ENCODE measurements around the gene CEP350.

CEP350 gene

DNA sequence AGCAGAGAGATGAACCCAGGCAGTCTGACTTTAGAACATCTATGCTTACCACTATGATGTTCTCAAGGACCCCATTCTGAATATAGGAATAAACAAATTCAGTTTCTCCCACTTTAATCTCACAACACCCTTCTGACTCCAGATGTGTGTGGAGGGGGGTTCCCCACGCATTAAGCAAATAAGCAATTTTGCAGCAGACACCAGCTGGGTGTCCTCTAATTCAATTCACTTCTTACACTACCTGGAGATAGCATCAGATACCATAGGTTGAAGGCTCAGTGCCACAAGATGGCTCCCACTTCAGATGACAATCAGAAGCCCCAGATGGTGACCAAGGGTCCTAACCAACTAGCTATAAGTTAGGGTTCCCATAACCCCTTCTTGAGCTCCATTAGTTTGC lies 30.3 kb upstream of the CEP350 start:
- TF ChIP-seq, protein P1, sequence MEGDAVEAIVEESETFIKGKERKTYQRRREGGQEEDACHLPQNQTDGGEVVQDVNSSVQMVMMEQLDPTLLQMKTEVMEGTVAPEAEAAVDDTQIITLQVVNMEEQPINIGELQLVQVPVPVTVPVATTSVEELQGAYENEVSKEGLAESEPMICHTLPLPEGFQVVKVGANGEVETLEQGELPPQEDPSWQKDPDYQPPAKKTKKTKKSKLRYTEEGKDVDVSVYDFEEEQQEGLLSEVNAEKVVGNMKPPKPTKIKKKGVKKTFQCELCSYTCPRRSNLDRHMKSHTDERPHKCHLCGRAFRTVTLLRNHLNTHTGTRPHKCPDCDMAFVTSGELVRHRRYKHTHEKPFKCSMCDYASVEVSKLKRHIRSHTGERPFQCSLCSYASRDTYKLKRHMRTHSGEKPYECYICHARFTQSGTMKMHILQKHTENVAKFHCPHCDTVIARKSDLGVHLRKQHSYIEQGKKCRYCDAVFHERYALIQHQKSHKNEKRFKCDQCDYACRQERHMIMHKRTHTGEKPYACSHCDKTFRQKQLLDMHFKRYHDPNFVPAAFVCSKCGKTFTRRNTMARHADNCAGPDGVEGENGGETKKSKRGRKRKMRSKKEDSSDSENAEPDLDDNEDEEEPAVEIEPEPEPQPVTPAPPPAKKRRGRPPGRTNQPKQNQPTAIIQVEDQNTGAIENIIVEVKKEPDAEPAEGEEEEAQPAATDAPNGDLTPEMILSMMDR (IDR thresholded peaks at IDR 0.05): no peak

DNA sequence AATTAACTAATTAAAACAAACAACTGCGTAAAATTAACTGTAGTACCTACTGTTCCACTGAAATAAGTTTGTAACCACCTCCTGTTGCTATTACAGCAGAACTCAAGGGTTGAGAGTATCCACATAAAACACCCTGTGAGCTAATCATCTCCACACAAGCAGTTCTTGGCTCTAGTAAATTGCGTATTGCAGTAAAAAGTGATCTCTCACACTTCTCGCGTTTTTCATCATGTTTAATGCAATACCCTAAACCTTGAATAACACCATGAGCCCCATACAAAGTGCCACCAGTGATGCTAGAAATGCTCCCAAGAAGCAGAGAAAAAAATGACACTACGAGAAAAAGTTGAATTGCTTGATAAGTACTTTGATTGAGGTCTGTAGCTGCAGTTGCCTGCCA lies 29.3 kb upstream of the CEP350 start:
- TF ChIP-seq, protein P1 (IDR thresholded peaks at IDR 0.05): no peak

DNA sequence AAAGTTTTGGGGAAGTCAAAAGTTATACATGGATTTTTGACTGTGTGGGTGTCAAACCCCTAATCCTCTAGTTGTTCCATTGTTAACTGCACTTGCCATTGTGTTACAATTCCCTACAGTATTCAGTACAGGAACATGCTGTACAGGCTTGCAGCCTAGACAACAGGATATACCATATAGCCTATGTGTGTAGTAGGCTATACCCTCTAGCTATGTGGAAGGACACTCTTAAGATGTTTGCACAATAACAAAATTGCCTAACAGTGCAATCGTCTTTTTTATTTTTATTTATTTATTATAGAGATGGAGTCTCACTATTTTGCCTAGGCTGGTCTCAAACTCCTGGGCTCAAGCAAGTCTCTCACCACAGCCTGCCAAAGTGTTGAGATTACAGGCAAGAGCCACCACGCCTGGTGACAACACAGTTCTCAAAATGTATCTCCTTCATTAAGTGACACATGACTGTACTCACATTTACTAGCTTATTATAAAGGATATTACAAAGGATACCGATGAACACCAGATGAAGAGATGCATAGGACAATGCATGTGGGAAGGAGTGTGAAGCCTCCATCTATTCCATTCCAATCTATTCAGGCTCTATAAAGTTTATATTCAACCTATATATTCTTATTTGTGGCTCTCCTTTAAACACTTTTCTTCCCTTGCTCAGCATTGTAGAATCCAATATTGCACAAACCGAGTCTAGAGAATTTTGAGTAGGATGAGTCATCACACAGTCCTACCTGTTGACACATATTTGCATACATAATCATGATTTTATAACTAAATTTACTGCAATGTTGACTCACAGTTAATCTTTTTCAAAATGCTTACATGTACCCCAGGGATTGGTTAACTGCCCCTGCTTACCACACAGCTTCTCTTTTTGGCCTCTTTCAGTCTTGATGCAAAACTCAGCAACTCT lies 28.4 kb upstream of the CEP350 start:
- TF ChIP-seq, protein P1 (IDR thresholded peaks at IDR 0.05): no peak

DNA sequence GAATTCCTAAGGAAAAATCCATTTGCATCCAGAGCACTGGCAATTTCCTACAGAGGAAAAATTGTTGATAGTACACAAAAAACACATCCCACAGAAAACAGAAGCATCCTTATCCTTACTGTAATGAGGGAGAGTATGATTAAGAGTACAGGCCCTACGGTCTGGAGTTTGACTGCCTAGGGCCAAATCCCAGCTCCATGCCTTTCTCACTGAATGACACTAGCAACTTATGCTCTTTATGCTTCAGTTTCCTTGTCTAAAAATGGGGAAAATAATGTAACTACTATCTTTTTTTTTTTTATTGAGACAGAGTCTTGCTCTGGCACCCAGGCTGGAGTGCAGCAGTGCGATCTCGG lies 27.8 kb upstream of the CEP350 start:
- TF ChIP-seq, protein P1 (IDR thresholded peaks at IDR 0.05): no peak

DNA sequence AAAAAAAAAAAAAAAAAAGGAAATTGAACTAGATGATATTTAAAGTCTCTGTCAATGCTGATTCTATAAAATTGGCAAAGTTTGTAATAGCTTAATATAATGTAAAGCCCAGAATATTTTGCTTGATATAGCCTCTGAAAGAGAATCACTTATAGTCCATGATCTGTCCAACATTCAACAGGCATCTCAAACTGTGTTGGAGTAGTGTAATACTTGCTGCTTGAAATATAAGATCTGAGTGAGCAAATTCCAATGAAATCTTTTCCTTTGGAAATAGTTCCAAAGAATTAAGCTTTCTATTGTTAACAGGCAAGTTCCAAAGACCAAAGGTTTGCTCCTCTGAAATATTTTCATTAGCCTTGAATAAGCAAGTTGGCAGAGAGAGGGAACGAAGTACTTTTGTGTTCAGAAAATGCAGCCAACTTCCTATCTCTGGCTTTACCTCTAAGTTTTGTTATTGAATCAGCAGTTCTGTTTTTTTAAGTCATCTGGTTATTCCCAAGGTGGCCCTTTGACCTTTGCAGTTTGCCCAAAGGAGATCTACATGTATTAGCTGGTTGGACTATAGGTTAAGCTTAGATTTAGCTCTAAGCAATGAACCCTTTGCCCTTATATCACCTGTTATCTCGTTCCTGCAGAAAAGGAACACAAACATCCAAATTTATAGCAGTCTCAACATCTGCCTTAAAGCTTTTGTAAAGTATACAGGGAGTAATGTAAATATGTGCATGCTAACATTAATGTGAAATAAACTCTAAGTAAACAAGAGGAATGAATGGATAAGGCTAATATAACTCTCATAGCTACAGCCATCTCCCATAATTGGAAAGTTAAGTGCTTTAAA lies 24.4 kb upstream of the CEP350 start:
- TF ChIP-seq, protein P1 (IDR thresholded peaks at IDR 0.05): no peak

DNA sequence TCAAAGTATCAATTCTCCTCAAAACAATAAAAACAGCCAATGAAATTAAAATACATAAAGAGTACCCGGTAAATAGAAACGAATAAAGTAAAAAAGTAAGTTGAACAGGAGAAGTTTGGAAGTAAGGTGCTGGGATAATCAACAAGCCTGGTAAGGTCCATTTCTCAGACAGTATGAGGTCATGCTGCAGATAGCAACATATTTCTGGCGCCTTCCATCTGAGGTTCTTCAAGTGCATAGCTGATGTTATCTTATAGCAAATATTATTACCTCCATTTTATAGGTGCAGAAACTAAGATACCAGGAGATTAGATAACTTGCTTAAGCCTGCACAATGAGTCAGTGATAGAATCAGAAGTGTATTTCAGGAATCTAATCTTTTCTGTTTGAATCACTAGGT lies 23.7 kb upstream of the CEP350 start:
- TF ChIP-seq, protein P1 (IDR thresholded peaks at IDR 0.05): no peak

DNA sequence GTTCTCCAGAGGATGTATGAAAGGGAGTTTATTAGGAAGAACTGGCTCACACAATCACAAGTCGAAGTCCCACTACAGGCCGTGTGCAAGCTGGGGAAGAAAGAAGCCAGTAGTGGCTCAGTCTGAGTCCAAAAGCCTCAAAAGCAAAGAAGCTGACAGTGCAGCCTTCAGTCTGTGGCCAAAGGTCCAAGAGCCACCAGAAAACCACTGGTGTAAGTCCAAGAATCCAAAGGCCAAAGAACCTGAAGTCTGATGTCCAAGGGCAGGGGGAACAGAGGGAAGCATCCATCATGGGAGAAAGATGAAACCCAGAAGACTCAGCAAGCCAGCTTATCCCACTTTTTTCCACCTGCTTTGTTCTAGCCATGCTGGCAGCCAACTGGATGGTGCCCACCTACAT lies 21.4 kb upstream of the CEP350 start:
- TF ChIP-seq, protein P1 (IDR thresholded peaks at IDR 0.05): no peak
